Stimulated activated naive B cell treated with anti-CD40 and anti-IgM and Interleukin-4, amounts not matched to agents 10 μg/mL and 1 μg/mL and 100 μg/mL, for 72 hours (primary cell): ENCODE results near the gene SCAMP1.

Experiments
- ATAC-seq, 2 donors: fragments of 150-1000 bp; cut with Tn5 transposase; replicated peaks; 2 replicates each; pipeline ENCODE4 v1.10.0; 2021; ENCODE audit warnings: moderate library complexity in 1 of 2
- DNase-seq: peaks from one replicate; pipeline ENCODE4 v3.0.0; 2021
- H3K27ac Mint-ChIP-seq: one replicate; pipeline ENCODE4 v1.8.0; 2022; ENCODE audit warnings: mild to moderate bottlenecking, mixed read lengths
- H3K27me3 Mint-ChIP-seq, 2 donors: one replicate each; pipeline ENCODE4 v1.8.0; 2022; ENCODE audit warnings: mixed read lengths in 2 of 2
- H3K36me3 Mint-ChIP-seq, 2 donors: one replicate each; pipeline ENCODE4 v1.8.0; 2022; ENCODE audit warnings: mixed read lengths in 2 of 2, mild to moderate bottlenecking in 1 of 2
- H3K4me1 Mint-ChIP-seq, 2 donors: one replicate each; pipeline ENCODE4 v1.8.0; 2022; ENCODE audit warnings: mixed read lengths in 2 of 2, mild to moderate bottlenecking in 1 of 2
- H3K4me3 Mint-ChIP-seq, 2 donors: one replicate each; pipeline ENCODE4 v1.8.0; 2022; ENCODE audit warnings: mild to moderate bottlenecking in 2 of 2, mixed read lengths in 2 of 2, moderate library complexity in 1 of 2
- H3K9me3 Mint-ChIP-seq, 2 donors: one replicate each; pipeline ENCODE4 v1.8.0; 2022; ENCODE audit warnings: mixed read lengths in 2 of 2, mild to moderate bottlenecking in 1 of 2

Gene SCAMP1

GRCh38 chr5:78359831-78360673 is at the start of gene SCAMP1:
Gene SCAMP1, plus strand, starts transcription at chr5:78360617. Its CDS starts 55 bp downstream, at chr5:78360672.
- peak; percentile 97 for DNase-seq
- Mint-ChIP-seq H3K4me1 (peaks cover 19 to 42% of the 10 kb centered on the region in 2 donors), H3K36me3 (peaks cover 3 to 11% of the 10 kb centered on the region in 2 donors), H3K4me3 (peak within 1 kb of the TSS; percentile 90 to 92), H3K27me3 (no peaks in the 10 kb centered on the region), H3K9me3 (no peaks in the 10 kb centered on the region), H3K27ac (peak within 1 kb of the TSS; percentile 99)
- ATAC-seq = peak; percentile 91 to 92

- no peak for DNase-seq
- H3K27ac Mint-ChIP-seq = no peak overlapping the region
- peaks cover 0 to 1% of the 10 kb centered on the region in 2 donors for H3K36me3 Mint-ChIP-seq
- H3K9me3 Mint-ChIP-seq = no peaks in the 10 kb centered on the region
- ATAC-seq = no peak
- no peak overlapping the region for H3K4me3 Mint-ChIP-seq
- peaks cover 0 to 2% of the 10 kb centered on the region in 2 donors for H3K4me1 Mint-ChIP-seq
- peaks cover 11 to 13% of the 10 kb centered on the region in 2 donors for H3K27me3 Mint-ChIP-seq
These were observed 42.9 kb upstream of the SCAMP1 start for GRCh38 chr5:78317515-78317914.

- no peak overlapping the region for H3K4me3 Mint-ChIP-seq
- no peak overlapping the region for H3K27ac Mint-ChIP-seq
- ATAC-seq = no peak
- DNase-seq = no peak
- H3K36me3 Mint-ChIP-seq = peaks cover 0 to 1% of the 10 kb centered on the region in 2 donors
- peaks cover 6% of the 10 kb centered on the region in 2 donors for H3K27me3 Mint-ChIP-seq
- H3K4me1 Mint-ChIP-seq = peaks cover 0 to 2% of the 10 kb centered on the region in 2 donors
- no peaks in the 10 kb centered on the region for H3K9me3 Mint-ChIP-seq
These were observed 42.1 kb upstream of the SCAMP1 start for GRCh38 chr5:78318337-78318736.

GRCh38 chr5:78320401-78320800 is 40.0 kb upstream of the SCAMP1 start:
- no peak overlapping the region for H3K27ac Mint-ChIP-seq
- peaks cover 0 to 1% of the 10 kb centered on the region in 2 donors for H3K36me3 Mint-ChIP-seq
- DNase-seq (no peak), ATAC-seq (no peak)
- no peaks in the 10 kb centered on the region for H3K9me3 Mint-ChIP-seq
- H3K4me3 Mint-ChIP-seq = no peak overlapping the region
- peaks cover 0 to 2% of the 10 kb centered on the region in 2 donors for H3K4me1 Mint-ChIP-seq
- H3K27me3 Mint-ChIP-seq = no peaks in the 10 kb centered on the region

GRCh38 chr5:78323241-78323640 is 37.2 kb upstream of the SCAMP1 start:
- ATAC-seq (no peak), DNase-seq (no peak)
- Mint-ChIP-seq H3K27me3 (no peaks in the 10 kb centered on the region), H3K36me3 (no peaks in the 10 kb centered on the region), H3K4me1 (no peaks in the 10 kb centered on the region), H3K4me3 (no peak overlapping the region), H3K27ac (no peak overlapping the region), H3K9me3 (no peaks in the 10 kb centered on the region)

- Mint-ChIP-seq H3K36me3 (no peaks in the 10 kb centered on the region), H3K4me1 (peaks cover 0 to 5% of the 10 kb centered on the region in 2 donors), H3K4me3 (no peak overlapping the region), H3K27me3 (peaks cover 6 to 7% of the 10 kb centered on the region in 2 donors), H3K9me3 (no peaks in the 10 kb centered on the region), H3K27ac (no peak overlapping the region)
- DNase-seq = no peak
- ATAC-seq = no peak
These were observed 33.5 kb upstream of the SCAMP1 start for GRCh38 chr5:78326930-78327329.

GRCh38 chr5:78327761-78328510 is 32.5 kb upstream of the SCAMP1 start:
- Mint-ChIP-seq H3K4me1 (peaks cover 0 to 5% of the 10 kb centered on the region in 2 donors), H3K27me3 (peaks cover 6 to 7% of the 10 kb centered on the region in 2 donors), H3K4me3 (no peak overlapping the region), H3K9me3 (no peaks in the 10 kb centered on the region), H3K27ac (no peak overlapping the region), H3K36me3 (no peaks in the 10 kb centered on the region)
- ATAC-seq = no peak
- no peak for DNase-seq

- H3K4me1 Mint-ChIP-seq = peaks cover 0 to 5% of the 10 kb centered on the region in 2 donors
- no peaks in the 10 kb centered on the region for H3K36me3 Mint-ChIP-seq
- H3K4me3 Mint-ChIP-seq = no peak overlapping the region
- no peak overlapping the region for H3K27ac Mint-ChIP-seq
- DNase-seq = no peak
- no peaks in the 10 kb centered on the region for H3K9me3 Mint-ChIP-seq
- H3K27me3 Mint-ChIP-seq = peaks cover 6 to 7% of the 10 kb centered on the region in 2 donors
- no peak for ATAC-seq
These were observed 31.7 kb upstream of the SCAMP1 start for GRCh38 chr5:78328585-78329173.

GRCh38 chr5:78331523-78332080 is 28.8 kb upstream of the SCAMP1 start:
- Mint-ChIP-seq H3K4me3 (no peak overlapping the region), H3K27me3 (peaks cover 8 to 17% of the 10 kb centered on the region in 2 donors), H3K27ac (no peak overlapping the region), H3K9me3 (peaks cover under 1 to 2% of the 10 kb centered on the region in 2 donors), H3K4me1 (peaks cover 0 to 5% of the 10 kb centered on the region in 2 donors), H3K36me3 (peaks cover 0 to 2% of the 10 kb centered on the region in 2 donors)
- DNase-seq (no peak), ATAC-seq (no peak)

- peaks cover 10 to 12% of the 10 kb centered on the region in 2 donors for H3K9me3 Mint-ChIP-seq
- no peak overlapping the region for H3K4me3 Mint-ChIP-seq
- ATAC-seq (no peak), DNase-seq (no peak)
- no peaks in the 10 kb centered on the region for H3K4me1 Mint-ChIP-seq
- H3K27me3 Mint-ChIP-seq = peaks cover 10 to 17% of the 10 kb centered on the region in 2 donors
- peaks cover 6 to 12% of the 10 kb centered on the region in 2 donors for H3K36me3 Mint-ChIP-seq
- no peak overlapping the region for H3K27ac Mint-ChIP-seq
These were observed 25.6 kb upstream of the SCAMP1 start for GRCh38 chr5:78334811-78335210.

GRCh38 chr5:78335976-78336375 is 24.4 kb upstream of the SCAMP1 start:
- H3K9me3 Mint-ChIP-seq = peaks cover 10 to 12% of the 10 kb centered on the region in 2 donors
- no peak overlapping the region for H3K4me3 Mint-ChIP-seq
- H3K27ac Mint-ChIP-seq = no peak overlapping the region
- ATAC-seq (no peak), DNase-seq (no peak)
- H3K36me3 Mint-ChIP-seq = peaks cover 6 to 12% of the 10 kb centered on the region in 2 donors
- no peaks in the 10 kb centered on the region for H3K4me1 Mint-ChIP-seq
- peaks cover 10 to 17% of the 10 kb centered on the region in 2 donors for H3K27me3 Mint-ChIP-seq

GRCh38 chr5:78336698-78337097 is 23.7 kb upstream of the SCAMP1 start:
- no peak overlapping the region for H3K4me3 Mint-ChIP-seq
- ATAC-seq (no peak), DNase-seq (no peak)
- H3K36me3 Mint-ChIP-seq = peaks cover 6 to 12% of the 10 kb centered on the region in 2 donors
- H3K27me3 Mint-ChIP-seq = peaks cover 5 to 11% of the 10 kb centered on the region in 2 donors
- H3K4me1 Mint-ChIP-seq = no peaks in the 10 kb centered on the region
- peaks cover 10 to 12% of the 10 kb centered on the region in 2 donors for H3K9me3 Mint-ChIP-seq
- no peak overlapping the region for H3K27ac Mint-ChIP-seq

- no peak overlapping the region for H3K27ac Mint-ChIP-seq
- ATAC-seq (no peak), DNase-seq (no peak)
- H3K36me3 Mint-ChIP-seq = peaks cover 6 to 12% of the 10 kb centered on the region in 2 donors
- peaks cover 10 to 12% of the 10 kb centered on the region in 2 donors for H3K9me3 Mint-ChIP-seq
- no peak overlapping the region for H3K4me3 Mint-ChIP-seq
- peaks cover 4 to 10% of the 10 kb centered on the region in 2 donors for H3K27me3 Mint-ChIP-seq
- H3K4me1 Mint-ChIP-seq = no peaks in the 10 kb centered on the region
These were observed 20.6 kb upstream of the SCAMP1 start for GRCh38 chr5:78339617-78340436.
